ENCODE data around the gene CFAP77. TPM values are rescaled to one million over a fixed set of nuclear protein-coding genes. Genes with fewer than 3 reads are reported as not detected.

Gene CFAP77
- total RNA-seq, 4 donors from 2014 or later: not detected

DNA sequence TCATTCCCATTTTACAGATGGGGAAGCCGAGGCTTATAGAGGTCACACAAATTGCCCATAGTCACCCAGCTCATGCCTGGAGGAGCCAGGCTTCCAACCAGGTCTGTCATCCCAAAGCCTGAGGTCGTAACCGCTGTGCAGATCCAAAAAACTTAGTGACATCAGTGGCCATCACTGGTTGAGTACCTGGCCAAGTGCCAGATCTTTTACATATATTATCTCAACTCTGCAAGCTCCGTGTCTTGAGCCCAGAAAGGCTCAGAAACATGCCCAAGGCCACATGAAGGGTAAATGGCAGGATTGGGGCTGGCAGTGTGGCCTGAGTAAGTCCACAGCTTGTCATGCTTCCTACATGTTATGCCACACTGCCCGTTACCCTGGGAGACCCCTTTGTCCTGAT is 13.5 kb downstream of the CFAP77 start:
- intact Hi-C loops (cut with DNase I; ENCODE audit: low total_unique reads): no loop called here
- H3K27me3 ChIP-seq: peaks cover 93% of the 10 kb centered on the region

DNA sequence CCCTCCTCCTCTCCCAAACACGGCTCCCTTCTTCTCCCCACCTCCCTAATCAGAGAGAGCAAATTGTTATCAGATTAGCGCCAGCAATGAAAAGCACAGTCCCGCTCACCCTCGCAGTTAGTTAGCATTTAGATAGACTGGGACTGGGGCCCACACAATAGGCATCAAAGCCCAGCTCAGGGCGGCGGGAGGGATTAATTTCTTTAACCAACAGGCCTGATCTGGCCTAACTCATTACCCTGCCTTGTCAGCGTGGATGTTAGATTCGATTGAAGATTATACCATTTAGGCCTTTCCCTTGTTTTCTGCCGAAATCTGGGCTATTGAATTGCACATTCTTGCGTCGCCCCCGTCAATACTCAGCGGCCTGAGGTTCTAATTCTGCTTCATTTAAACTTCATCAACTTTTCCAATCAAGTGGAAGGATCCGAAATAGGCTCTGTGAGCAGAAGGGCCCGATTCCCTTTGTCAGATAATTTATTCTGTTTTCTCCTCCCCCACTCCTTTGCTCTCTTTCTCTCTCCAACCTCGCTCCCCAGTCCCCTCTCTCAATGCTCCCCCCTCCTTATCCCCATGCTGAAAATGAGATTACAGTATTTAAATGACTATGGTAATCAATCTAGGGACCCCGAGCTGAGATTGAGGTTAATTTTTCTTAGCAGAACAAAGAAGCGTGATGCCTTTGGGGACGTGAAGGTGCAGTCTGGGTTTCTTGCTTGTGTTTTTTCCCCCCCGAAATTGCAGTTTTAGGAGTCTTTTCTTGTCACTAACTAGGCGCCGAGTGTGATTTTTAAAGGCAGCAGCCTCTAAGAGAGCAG is 15.1 kb downstream of the CFAP77 start:
- Histone ChIP-seq H3K4me3 (no peak overlapping the region), H3K4me1 (no peaks in the 10 kb centered on the region), H3K27me3 (peaks cover 91% of the 10 kb centered on the region), H3K36me3 (no peaks in the 10 kb centered on the region), H3K9me3 (no peaks in the 10 kb centered on the region), H3K27ac (no peak overlapping the region)
- TF ChIP-seq POLR2AphosphoS5 (IDR thresholded peaks at IDR 0.05) (no peak), POLR2A (IDR thresholded peaks at IDR 0.05) (no peak), EP300 (IDR thresholded peaks at IDR 0.05; ENCODE audit: low read depth) (no peak)
- TF ChIP-seq, protein P1, sequence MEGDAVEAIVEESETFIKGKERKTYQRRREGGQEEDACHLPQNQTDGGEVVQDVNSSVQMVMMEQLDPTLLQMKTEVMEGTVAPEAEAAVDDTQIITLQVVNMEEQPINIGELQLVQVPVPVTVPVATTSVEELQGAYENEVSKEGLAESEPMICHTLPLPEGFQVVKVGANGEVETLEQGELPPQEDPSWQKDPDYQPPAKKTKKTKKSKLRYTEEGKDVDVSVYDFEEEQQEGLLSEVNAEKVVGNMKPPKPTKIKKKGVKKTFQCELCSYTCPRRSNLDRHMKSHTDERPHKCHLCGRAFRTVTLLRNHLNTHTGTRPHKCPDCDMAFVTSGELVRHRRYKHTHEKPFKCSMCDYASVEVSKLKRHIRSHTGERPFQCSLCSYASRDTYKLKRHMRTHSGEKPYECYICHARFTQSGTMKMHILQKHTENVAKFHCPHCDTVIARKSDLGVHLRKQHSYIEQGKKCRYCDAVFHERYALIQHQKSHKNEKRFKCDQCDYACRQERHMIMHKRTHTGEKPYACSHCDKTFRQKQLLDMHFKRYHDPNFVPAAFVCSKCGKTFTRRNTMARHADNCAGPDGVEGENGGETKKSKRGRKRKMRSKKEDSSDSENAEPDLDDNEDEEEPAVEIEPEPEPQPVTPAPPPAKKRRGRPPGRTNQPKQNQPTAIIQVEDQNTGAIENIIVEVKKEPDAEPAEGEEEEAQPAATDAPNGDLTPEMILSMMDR (IDR thresholded peaks at IDR 0.05): no peak
- in situ Hi-C loops (cut with MboI; ENCODE audit: low pct_ligation_motif_present in 1 of 4, low pct_unique_long_range_greater_than_20kb in 1 of 4, low sequenced_read_pairs in 3 of 4) (loop anchor here in 3 of 4 donors (25.0 kb wide), 2 partner anchors 288 to 387 kb away; no protein-coding TSS in a partner anchor), intact Hi-C loops (cut with DNase I; ENCODE audit: low total_unique reads) (no loop called here)
- DNase-seq: no peak
- 54 to 55% methylated on average over 12 to 22 of the region's 22 CpGs for WGBS, 2 donors (ENCODE audit: low coverage in 1 of 2)

More for the DNA sequence above, 13.5 kb downstream of the CFAP77 start:
- DNase-seq: no peak
- WGBS, 2 donors (ENCODE audit: low coverage in 1 of 2): 67 to 71% methylated on average over 3 to 5 of the region's 5 CpGs
- H3K36me3 ChIP-seq: no peaks in the 10 kb centered on the region
- no peak overlapping the region for H3K27ac ChIP-seq
- TF ChIP-seq, protein P1 (IDR thresholded peaks at IDR 0.05): no peak
- no peak for TF ChIP-seq EP300 (IDR thresholded peaks at IDR 0.05; ENCODE audit: low read depth)
- H3K9me3 ChIP-seq: no peaks in the 10 kb centered on the region
- no peaks in the 10 kb centered on the region for H3K4me1 ChIP-seq
- in situ Hi-C loops (cut with MboI; ENCODE audit: low pct_ligation_motif_present in 1 of 4, low pct_unique_long_range_greater_than_20kb in 1 of 4, low sequenced_read_pairs in 3 of 4): loop anchor here in 2 of 4 donors (25.0 kb wide), 1 partner anchor 389 kb away; no protein-coding TSS in a partner anchor
- no peak overlapping the region for H3K4me3 ChIP-seq

DNA sequence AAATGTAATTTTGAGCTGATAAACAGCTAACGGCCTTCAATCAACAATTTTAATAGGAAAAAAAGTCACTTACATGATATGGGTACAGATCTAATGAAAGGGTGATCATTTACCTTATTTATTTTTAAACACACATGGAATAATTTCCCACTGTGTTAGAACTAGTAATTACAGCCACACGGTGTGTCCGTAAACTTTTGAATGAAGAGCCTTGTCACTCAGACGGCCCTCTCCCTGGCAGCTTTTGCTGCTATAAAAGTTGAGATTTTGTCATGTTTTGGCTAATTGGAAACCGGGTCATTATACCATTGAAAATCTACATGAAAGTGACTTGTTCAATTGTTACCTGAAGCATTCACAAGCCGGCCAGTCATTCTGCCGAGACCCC is 15.7 kb downstream of the CFAP77 start:
- in situ Hi-C loops (cut with MboI; ENCODE audit: low pct_ligation_motif_present in 1 of 4, low pct_unique_long_range_greater_than_20kb in 1 of 4, low sequenced_read_pairs in 3 of 4): loop anchor here in 1 of 4 donors (25.0 kb wide), 1 partner anchor 288 kb away; no protein-coding TSS in a partner anchor
- 44 to 48% methylated on average over 5 to 7 of the region's 7 CpGs for WGBS, 2 donors (ENCODE audit: low coverage in 1 of 2)
- TF ChIP-seq, protein P1 (IDR thresholded peaks at IDR 0.05): no peak
- TF ChIP-seq POLR2A (IDR thresholded peaks at IDR 0.05): no peak
- no peak for TF ChIP-seq POLR2AphosphoS5 (IDR thresholded peaks at IDR 0.05)
- no peak for TF ChIP-seq EP300 (IDR thresholded peaks at IDR 0.05; ENCODE audit: low read depth)
- no peaks in the 10 kb centered on the region for H3K4me1 ChIP-seq
- peaks cover 93% of the 10 kb centered on the region for H3K27me3 ChIP-seq
- H3K4me3 ChIP-seq: no peak overlapping the region
- H3K27ac ChIP-seq: no peak overlapping the region
- DNase-seq: no peak
- intact Hi-C loops (cut with DNase I; ENCODE audit: low total_unique reads): no loop called here
- H3K9me3 ChIP-seq: no peaks in the 10 kb centered on the region
- no peaks in the 10 kb centered on the region for H3K36me3 ChIP-seq

DNA sequence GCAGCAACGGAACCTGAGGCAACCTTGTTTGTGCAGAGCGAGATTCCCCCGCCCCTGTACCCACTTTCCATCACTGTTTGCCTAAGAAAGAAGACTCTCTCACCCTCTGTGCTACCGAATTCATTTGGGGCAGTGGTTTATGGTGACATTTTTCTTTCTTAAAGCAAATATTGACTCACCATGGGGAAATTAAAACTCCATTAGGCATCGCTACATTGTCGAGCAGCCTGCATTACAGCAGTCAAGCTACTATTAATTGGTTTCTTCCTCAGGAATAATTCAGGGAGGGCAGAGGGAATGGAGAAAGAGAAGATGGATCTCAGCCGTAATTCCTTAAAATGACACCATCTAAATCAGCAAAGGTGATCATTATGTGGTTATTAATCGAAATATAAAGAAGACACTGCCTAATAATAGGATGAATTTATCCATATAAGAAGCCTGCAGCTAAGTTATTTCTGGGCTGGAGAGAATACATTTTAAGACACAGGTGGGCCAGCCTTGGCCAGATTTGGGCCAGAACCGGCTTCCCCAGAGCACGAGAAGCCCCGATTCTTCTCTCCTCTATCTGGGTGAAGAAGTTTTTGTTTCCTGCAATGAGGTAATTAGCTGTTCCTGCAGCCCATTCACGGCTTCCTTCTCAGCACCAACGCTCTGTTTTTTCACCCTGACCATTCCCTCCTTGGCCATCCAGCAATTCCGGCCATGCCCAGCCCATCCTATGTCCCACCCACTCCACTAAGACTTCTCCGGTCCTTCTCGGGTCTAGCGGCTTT is 16.8 kb downstream of the CFAP77 start:
- intact Hi-C loops (cut with DNase I; ENCODE audit: low total_unique reads): no loop called here
- no peak for DNase-seq
- H3K4me1 ChIP-seq: no peaks in the 10 kb centered on the region
- H3K9me3 ChIP-seq: no peaks in the 10 kb centered on the region
- TF ChIP-seq POLR2AphosphoS5 (IDR thresholded peaks at IDR 0.05) (no peak), EP300 (IDR thresholded peaks at IDR 0.05; ENCODE audit: low read depth) (no peak), POLR2A (IDR thresholded peaks at IDR 0.05) (no peak)
- TF ChIP-seq, protein P1 (IDR thresholded peaks at IDR 0.05): no peak
- no peak overlapping the region for H3K4me3 ChIP-seq
- peaks cover 97% of the 10 kb centered on the region for H3K27me3 ChIP-seq
- in situ Hi-C loops (cut with MboI; ENCODE audit: low pct_ligation_motif_present in 1 of 4, low pct_unique_long_range_greater_than_20kb in 1 of 4, low sequenced_read_pairs in 3 of 4): loop anchor here in 1 of 4 donors (25.0 kb wide), 1 partner anchor 290 kb away; no protein-coding TSS in a partner anchor
- no peaks in the 10 kb centered on the region for H3K36me3 ChIP-seq
- WGBS, 2 donors (ENCODE audit: low coverage in 1 of 2): 46 to 47% methylated on average over 12 to 17 of the region's 17 CpGs
- no peak overlapping the region for H3K27ac ChIP-seq

Measured in transverse colon (tissue), 4 donors.